H1 (cell line): Measurements from ENCODE around the gene CDCA4. TPM values are rescaled to one million over a fixed set of nuclear protein-coding genes. Genes with fewer than 3 reads are reported as not detected.

Experiments
- CTCF ChIA-PET: fragments of 300-600 bp; sonication (Branson Sonifier 250); formaldehyde crosslinking; loops from one replicate; lab custom pipeline; 2021; ENCODE audit not compliant: partially characterized antibody; lab: Charles Lee
- POLR2A ChIA-PET: fragments of 300-600 bp; sonication (Branson Sonifier 250); formaldehyde crosslinking; loops from one replicate; lab custom pipeline; 2021; ENCODE audit warnings: inconsistent platforms; ENCODE audit not compliant: partially characterized antibody; lab: Charles Lee
- DNase-seq, 2 experiments: peaks; one replicate each; pipeline versions ENCODE4 v3.0.0 to v3.0.0-alpha.2; 2010 to 2022; ENCODE audit warnings: low spot score in 2 of 2, low read depth in 1 of 2, mixed read lengths in 1 of 2
- FAIRE-seq: peaks from 2 replicates; lab custom pipeline; 2011; peaks lifted over from hg19 to GRCh38; lab: Jason Lieb, UNC
- H2AFZ ChIP-seq: 2 replicates; pipeline ENCODE4 v1.8.1; 2012; ENCODE audit warnings: low read length, inconsistent platforms
- H2AK5ac ChIP-seq: 2 replicates; pipeline ENCODE4 v1.6.1; 2013; ENCODE audit warnings: low read depth, low read length
- H2BK120ac ChIP-seq: replicated peaks from 2 replicates; pipeline ENCODE3; 2013; ENCODE audit warnings: low read depth, low read length, inconsistent platforms
- H2BK12ac ChIP-seq: 2 replicates; pipeline ENCODE4 v1.6.1; 2013; ENCODE audit warnings: low read depth, low read length
- H2BK15ac ChIP-seq: 2 replicates; pipeline ENCODE4 v1.6.1; 2013; ENCODE audit warnings: low read length
- H2BK20ac ChIP-seq: 2 replicates; pipeline ENCODE4 v1.6.1; 2013; ENCODE audit warnings: low read length
- H2BK5ac ChIP-seq: 2 replicates; pipeline ENCODE4 v1.6.1; 2013; ENCODE audit warnings: low read depth, low read length
- H3K14ac ChIP-seq: 2 replicates; pipeline ENCODE4 v1.6.1; 2013; ENCODE audit warnings: inconsistent platforms; ENCODE audit not compliant: insufficient read length
- H3K18ac ChIP-seq: 2 replicates; pipeline ENCODE4 v1.6.1; 2013; ENCODE audit warnings: low read length; ENCODE audit errors: extremely low read depth
- H3K23ac ChIP-seq: 2 replicates; pipeline ENCODE4 v1.6.1; 2013; ENCODE audit warnings: inconsistent platforms; ENCODE audit not compliant: insufficient read length
- H3K23me2 ChIP-seq: 2 replicates; pipeline ENCODE4 v1.6.1; 2013; ENCODE audit warnings: low read depth, low read length
- H3K27ac ChIP-seq: 2 replicates; pipeline ENCODE4 v1.6.1; 2011; ENCODE audit warnings: low read depth, low read length, inconsistent platforms
- H3K27me3 ChIP-seq, 4 experiments: replicated peaks in 1 of 4; 1 replicate in 1 of 4; 2 replicates in 3 of 4; pipeline versions ENCODE4 v1.6.1 to v1.8.1; 2011 to 2013; ENCODE audit warnings: low read length in 3 of 4, mild to moderate bottlenecking in 3 of 4, inconsistent platforms in 2 of 4, mixed read lengths in 2 of 4, moderate library complexity in 1 of 4; ENCODE audit not compliant: control insufficient read depth in 3 of 4, insufficient read depth in 3 of 4; ENCODE audit errors: extremely low read depth in 1 of 4
- H3K36me3 ChIP-seq, 4 experiments: 2 replicates each; pipeline versions ENCODE4 v1.6.1 to v1.8.1; 2011 to 2013; ENCODE audit warnings: mild to moderate bottlenecking in 4 of 4, low read length in 3 of 4, moderate library complexity in 2 of 4, control low read depth in 1 of 4, inconsistent platforms in 1 of 4; ENCODE audit not compliant: insufficient read depth in 4 of 4, control insufficient read depth in 2 of 4
- H3K4ac ChIP-seq: replicated peaks from 2 replicates; pipeline ENCODE3; 2013; ENCODE audit warnings: low read length, low read depth, mixed read lengths, inconsistent platforms; ENCODE audit not compliant: insufficient read length
- H3K4me1 ChIP-seq, 4 experiments: replicated peaks in 1 of 4; 1 replicate in 1 of 4; 2 replicates in 3 of 4; pipeline versions ENCODE4 v1.6.1 to v1.8.1; 2011 to 2013; ENCODE audit warnings: low read length in 3 of 4, inconsistent platforms in 2 of 4, mixed read lengths in 1 of 4; ENCODE audit not compliant: insufficient read depth in 4 of 4, control insufficient read depth in 3 of 4
- H3K4me2 ChIP-seq, 2 experiments: 2 replicates each; pipeline versions ENCODE4 v1.6.1 to v1.8.1; 2011 to 2013; ENCODE audit warnings: low read depth in 2 of 2, low read length in 2 of 2, control low read depth in 1 of 2, inconsistent platforms in 1 of 2, mild to moderate bottlenecking in 1 of 2; ENCODE audit not compliant: insufficient read depth in 1 of 2
- H3K4me3 ChIP-seq, 4 experiments: fragments of 200-600, 300-600 bp in 1 of 4; sonication (generic), shearing (Covaris generic), sonication (Bioruptor Twin) in 1 of 4; 2 replicates each; pipeline versions ENCODE4 v1.5.1 to v1.8.1; 2011 to 2016; ENCODE audit warnings: low read length in 4 of 4, low read depth in 3 of 4, control low read depth in 2 of 4, inconsistent platforms in 2 of 4, mild to moderate bottlenecking in 2 of 4, mixed read lengths in 1 of 4, moderate library complexity in 1 of 4; ENCODE audit not compliant: insufficient read depth in 2 of 4; ENCODE audit errors: extremely low read depth in 1 of 4
- H3K56ac ChIP-seq: replicated peaks from 2 replicates; pipeline ENCODE3; 2013; ENCODE audit warnings: low read depth, mild to moderate bottlenecking, mixed read lengths, low read length, inconsistent platforms; ENCODE audit not compliant: insufficient read length
- H3K79me1 ChIP-seq: 2 replicates; pipeline ENCODE4 v1.6.1; 2013; ENCODE audit warnings: low read depth, low read length, control low read depth
- H3K79me2 ChIP-seq, 2 experiments: 2 replicates each; pipeline versions ENCODE4 v1.6.1 to v1.8.1; 2012 to 2013; ENCODE audit warnings: low read length in 2 of 2, mild to moderate bottlenecking in 2 of 2, inconsistent platforms in 1 of 2; ENCODE audit not compliant: insufficient read depth in 2 of 2, control insufficient read depth in 1 of 2
- H3K9ac ChIP-seq, 4 experiments: replicated peaks in 1 of 4; 1 replicate in 1 of 4; 2 replicates in 3 of 4; pipeline versions ENCODE4 v1.6.1 to v1.8.1; 2011 to 2013; ENCODE audit warnings: low read depth in 3 of 4, low read length in 3 of 4, control low read depth in 2 of 4, mild to moderate bottlenecking in 2 of 4, moderate library complexity in 2 of 4, inconsistent platforms in 1 of 4; ENCODE audit errors: extremely low read depth in 1 of 4
- H3K9me3 ChIP-seq, 2 experiments: 2 replicates each; pipeline versions ENCODE4 v1.6.1 to v1.8.1; 2012 to 2013; ENCODE audit warnings: mild to moderate bottlenecking in 2 of 2, moderate library complexity in 2 of 2, control low read depth in 1 of 2, inconsistent platforms in 1 of 2, low read depth in 1 of 2, low read length in 1 of 2, mixed read lengths in 1 of 2; ENCODE audit not compliant: insufficient read depth in 2 of 2
- H4K20me1 ChIP-seq, 2 experiments: replicated peaks in 1 of 2; 2 replicates each; pipeline versions ENCODE3 to v1.8.1; 2011 to 2013; ENCODE audit warnings: inconsistent platforms in 2 of 2, low read length in 2 of 2, mild to moderate bottlenecking in 1 of 2; ENCODE audit not compliant: insufficient read depth in 2 of 2, control insufficient read depth in 1 of 2
- H4K5ac ChIP-seq: 2 replicates; pipeline ENCODE4 v1.6.1; 2013; ENCODE audit warnings: low read length, low read depth, mixed read lengths, inconsistent platforms; ENCODE audit not compliant: insufficient read length
- H4K8ac ChIP-seq: 2 replicates; pipeline ENCODE4 v1.8.0; 2013; ENCODE audit warnings: mild to moderate bottlenecking, moderate library complexity, low read length, inconsistent platforms; ENCODE audit not compliant: insufficient read depth; ENCODE audit errors: extremely low read depth
- H4K91ac ChIP-seq: replicated peaks from 2 replicates; pipeline ENCODE3; 2013; ENCODE audit warnings: low read length, mixed read lengths, inconsistent platforms; ENCODE audit not compliant: insufficient read length
- BACH1 ChIP-seq: IDR thresholded peaks from 2 replicates; pipeline ENCODE4 v1.6.1; 2012; ENCODE audit warnings: low read length, improper control_type of control experiment
- CREB1 ChIP-seq: IDR thresholded peaks from 2 replicates; pipeline ENCODE4 v1.6.1; 2012; ENCODE audit warnings: inconsistent platforms
- FOSL1 ChIP-seq: IDR thresholded peaks from 2 replicates; pipeline ENCODE4 v1.6.1; 2011; ENCODE audit warnings: mild to moderate bottlenecking, low read depth, low read length, moderate library complexity; ENCODE audit not compliant: insufficient read depth
- POLR2AphosphoS5 ChIP-seq: IDR thresholded peaks from 2 replicates; pipeline ENCODE4 v1.6.1; 2011; ENCODE audit warnings: low read depth, low read length
- SIRT6 ChIP-seq: IDR thresholded peaks from one replicate; pipeline ENCODE4 v1.7.1; 2012; ENCODE audit warnings: low read length, inconsistent platforms
- WGBS, 2 experiments: shearing (Covaris generic) in 1 of 2; methylation state at CpG; one replicate each; pipeline versions ENCODE4 v1.1.6 to v1.1.7; 2013 to 2015; ENCODE audit warnings: low lambda C conversion rate in 2 of 2, mixed read lengths in 2 of 2, inconsistent platforms in 1 of 2, low coverage in 1 of 2, missing lambda C conversion rate in 1 of 2; ENCODE audit not compliant: insufficient replicate concordance in 2 of 2, insufficient coverage in 1 of 2, insufficient read length in 1 of 2; ENCODE audit errors: extremely low coverage in 1 of 2, missing lambda C conversion rate in 1 of 2; 5-methylcytosine and 5-hydroxymethylcytosine counted together
- polyA plus RNA-seq, 7 experiments: library from polyadenylated mRNA; depleted of rRNA in 3 of 7; stranded (reverse) in 5 of 7; unstranded in 2 of 7; fragments of >200 nt in 5 of 7; fragments of 200-250 nt in 2 of 7; gene quantifications; 1 replicate in 5 of 7; 2 replicates in 1 of 7; 4 replicates in 1 of 7; pipeline versions ENCODE4 v1.2.1 to v1.2.3, GENCODE V29; 2011 to 2013; ENCODE audit warnings: missing spikeins in 2 of 7, mixed read lengths in 2 of 7
- total RNA-seq: library from RNA; stranded (reverse); fragmentation: NEBNext Ultra II Directional; extraction: Animal tissue kit (Norgen Biotek cat#: 25700); gene quantifications from 2 replicates; pipeline ENCODE4 v1.2.1, GENCODE V29; 2021

Gene CDCA4
- total and polyA plus RNA-seq, 2 of the 8 experiments (the other 6 are each of a cell fraction or from before 2014, with no cell fraction given), result 49.9 to 62.4 TPM

DNA sequence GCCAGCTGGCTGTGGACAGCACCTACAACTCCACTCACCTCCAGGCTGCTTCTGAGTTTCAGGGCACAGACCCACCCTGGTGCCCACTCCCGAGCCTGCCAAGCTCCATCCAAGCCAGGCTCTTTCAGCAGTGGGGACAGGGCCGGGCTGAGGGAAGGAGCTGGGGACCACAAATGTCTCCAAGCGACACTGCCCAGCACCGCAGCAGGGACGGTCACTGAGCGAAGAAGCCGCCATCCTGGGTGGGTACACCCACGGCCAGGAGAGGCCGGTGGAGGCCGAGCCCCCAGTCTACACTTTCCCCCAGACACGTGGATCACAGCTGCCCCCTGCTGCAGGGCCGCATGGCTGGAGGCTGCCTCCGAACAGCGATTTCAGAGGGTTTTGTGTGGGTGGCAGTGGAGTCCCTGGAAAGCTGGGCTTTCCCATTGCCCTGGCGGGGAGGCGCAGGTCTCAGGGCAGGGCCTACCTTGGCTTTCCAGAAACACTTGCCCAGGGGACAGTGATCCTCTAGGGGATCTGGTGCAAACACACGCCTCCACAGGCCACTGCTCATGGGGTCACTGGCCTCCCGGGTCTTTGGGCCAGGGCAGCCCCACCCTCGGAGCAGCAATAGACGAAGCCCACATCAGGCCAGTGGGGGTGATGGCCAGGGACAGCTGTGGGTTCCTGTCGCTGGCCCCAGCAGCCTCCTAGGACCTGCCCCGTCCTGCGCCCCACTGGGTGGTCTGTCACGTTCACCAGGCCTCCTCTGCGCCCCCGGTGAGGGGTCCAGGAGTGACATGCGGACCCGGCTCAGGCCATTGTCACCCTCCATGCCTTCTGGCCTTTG lies 45.6 kb upstream of the CDCA4 start:
- Histone ChIP-seq H2BK120ac (no peak overlapping the region), H3K9me3 (no peaks in the 10 kb centered on the region), H2AFZ (no peak overlapping the region), H2BK15ac (no peak overlapping the region), H3K79me2 (no peaks in the 10 kb centered on the region), H3K18ac (no peak overlapping the region; the same call in none of the 2 replicates), H3K79me1 (no peaks in the 10 kb centered on the region), H4K91ac (no peak overlapping the region), H3K4ac (no peak overlapping the region), H3K27ac (no peak overlapping the region), H3K9ac (no peak overlapping the region), H3K23ac (no peak overlapping the region), H2BK20ac (no peak overlapping the region), H3K14ac (no peak overlapping the region), H3K4me2 (no peak overlapping the region), H3K36me3 (no peaks in the 10 kb centered on the region), H3K23me2 (no peaks in the 10 kb centered on the region), H4K20me1 (no peaks in the 10 kb centered on the region), H2BK5ac (no peak overlapping the region), H2AK5ac (no peak overlapping the region), H3K4me3 (no peak overlapping the region), H4K8ac (no peak overlapping the region), H3K27me3 (no peaks in the 10 kb centered on the region; a peak in 1 of 7 replicates), H4K5ac (no peak overlapping the region), H3K4me1 (no peaks in the 10 kb centered on the region; a peak in 2 of 7 replicates), H2BK12ac (no peak overlapping the region), H3K56ac (no peak overlapping the region)
- CTCF ChIA-PET, result interaction anchor here (1.2 to 2.4 kb wide), 5 partner anchors 8 to 113 kb away, joined by 3 to 8 read pairs (median 5); no protein-coding TSS in a partner anchor
- TF ChIP-seq FOSL1 (no peak), CREB1 (no peak), BACH1 (no peak), SIRT6 (no peak), POLR2AphosphoS5 (no peak)
- DNase-seq (no peak), FAIRE-seq (no peak)
- POLR2A ChIA-PET, result interaction anchor here (1.7 kb wide), 1 partner anchor 9 kb away, joined by 4 read pairs; no protein-coding TSS in a partner anchor
- WGBS, 2 experiments, result 90% methylated on average over 24 of the region's 28 CpGs; no CpG with 5 or more reads in 1 of the 2 experiments
